ENCODE measurements around the gene LY6G6C. TPM values are rescaled to one million over a fixed set of nuclear protein-coding genes. Genes with fewer than 3 reads are reported as not detected.

The LY6G6C gene
- total and polyA plus RNA-seq, 2 of the 13 experiments (the other 11 are each of a cell fraction or from before 2014, with no cell fraction given) = 0.15 TPM; not detected in 1

DNA sequence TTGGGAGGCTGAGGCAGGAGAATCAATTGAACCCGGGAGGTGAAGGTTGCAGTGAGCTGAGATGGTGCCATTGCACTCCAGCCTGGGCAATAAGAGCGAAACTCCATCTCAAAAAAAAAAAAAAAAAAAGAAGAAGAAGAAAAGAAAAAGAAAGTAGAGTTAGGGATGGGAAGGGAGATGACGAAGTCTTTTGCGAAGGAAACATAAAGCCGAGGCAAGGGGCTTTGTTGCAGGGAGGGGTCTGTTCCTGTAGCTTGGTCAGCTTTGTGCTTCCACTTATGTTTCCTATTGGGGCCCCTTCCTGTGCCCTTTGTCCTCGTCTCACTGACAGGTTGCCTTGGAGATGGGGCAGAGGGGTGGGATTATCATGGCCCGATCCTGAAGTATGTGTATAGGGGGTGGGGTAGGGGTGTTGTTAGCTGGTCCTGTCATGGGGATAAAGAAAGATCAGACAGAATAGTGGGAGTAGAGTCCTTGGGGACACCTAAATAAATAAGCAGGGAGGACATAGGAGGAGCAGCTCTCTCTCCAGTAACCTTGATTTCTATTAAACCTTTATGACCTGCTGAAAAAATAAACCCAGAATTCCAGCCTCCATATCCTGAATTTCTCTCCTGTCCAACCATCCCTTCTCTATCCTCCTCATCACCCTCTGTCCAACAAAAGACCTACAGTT, 15.9 kb upstream of the LY6G6C start (continued):
- TF ChIP-seq, protein P1, sequence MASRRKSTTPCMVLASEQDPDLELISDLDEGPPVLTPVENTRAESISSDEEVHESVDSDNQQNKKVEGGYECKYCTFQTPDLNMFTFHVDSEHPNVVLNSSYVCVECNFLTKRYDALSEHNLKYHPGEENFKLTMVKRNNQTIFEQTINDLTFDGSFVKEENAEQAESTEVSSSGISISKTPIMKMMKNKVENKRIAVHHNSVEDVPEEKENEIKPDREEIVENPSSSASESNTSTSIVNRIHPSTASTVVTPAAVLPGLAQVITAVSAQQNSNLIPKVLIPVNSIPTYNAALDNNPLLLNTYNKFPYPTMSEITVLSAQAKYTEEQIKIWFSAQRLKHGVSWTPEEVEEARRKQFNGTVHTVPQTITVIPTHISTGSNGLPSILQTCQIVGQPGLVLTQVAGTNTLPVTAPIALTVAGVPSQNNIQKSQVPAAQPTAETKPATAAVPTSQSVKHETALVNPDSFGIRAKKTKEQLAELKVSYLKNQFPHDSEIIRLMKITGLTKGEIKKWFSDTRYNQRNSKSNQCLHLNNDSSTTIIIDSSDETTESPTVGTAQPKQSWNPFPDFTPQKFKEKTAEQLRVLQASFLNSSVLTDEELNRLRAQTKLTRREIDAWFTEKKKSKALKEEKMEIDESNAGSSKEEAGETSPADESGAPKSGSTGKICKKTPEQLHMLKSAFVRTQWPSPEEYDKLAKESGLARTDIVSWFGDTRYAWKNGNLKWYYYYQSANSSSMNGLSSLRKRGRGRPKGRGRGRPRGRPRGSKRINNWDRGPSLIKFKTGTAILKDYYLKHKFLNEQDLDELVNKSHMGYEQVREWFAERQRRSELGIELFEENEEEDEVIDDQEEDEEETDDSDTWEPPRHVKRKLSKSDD (CRISPR knock-in tag; IDR thresholded peaks at IDR 0.05; ENCODE audit: low read depth) = no peak
- TF ChIP-seq PPARG (CRISPR knock-in tag; conservative IDR thresholded peaks at IDR 0.05) (peak; percentile 97), ZNF484 (CRISPR knock-in tag; IDR thresholded peaks at IDR 0.05; ENCODE audit: borderline replicate concordance, low read depth) (no peak), ZNF589 (CRISPR knock-in tag; conservative IDR thresholded peaks at IDR 0.05) (no peak; the same call in 1 of the 2 replicates), SALL2 (CRISPR knock-in tag; IDR thresholded peaks at IDR 0.05) (0 out of 2 replicates have a peak, but pooled peaks have one; percentile 53), ZNF781 (CRISPR knock-in tag; IDR thresholded peaks at IDR 0.05; ENCODE audit: borderline replicate concordance, not compliant biosample characterization) (peak; percentile 25), NFYB (CRISPR knock-in tag; IDR thresholded peaks at IDR 0.05) (0 out of 2 replicates have a peak, but pooled peaks have one; percentile 7), YEATS2 (CRISPR knock-in tag; IDR thresholded peaks at IDR 0.05; ENCODE audit: borderline replicate concordance) (peak; percentile 9; the same call in 1 of the 2 replicates), NR2F1 (CRISPR knock-in tag; IDR thresholded peaks at IDR 0.05) (0 out of 4 replicates have a peak, but pooled peaks of 1 of the 2 experiments have one; percentile 14), SETDB1 (CRISPR knock-in tag; IDR thresholded peaks at IDR 0.05; ENCODE audit: borderline replicate concordance) (no peak), XBP1 (CRISPR knock-in tag; IDR thresholded peaks at IDR 0.05) (no peak), ETV5 (CRISPR knock-in tag; IDR thresholded peaks at IDR 0.05; ENCODE audit: borderline replicate concordance) (peak; percentile 96)
- TF ChIP-seq, protein P2, sequence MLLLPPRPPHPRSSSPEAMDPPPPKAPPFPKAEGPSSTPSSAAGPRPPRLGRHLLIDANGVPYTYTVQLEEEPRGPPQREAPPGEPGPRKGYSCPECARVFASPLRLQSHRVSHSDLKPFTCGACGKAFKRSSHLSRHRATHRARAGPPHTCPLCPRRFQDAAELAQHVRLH (CRISPR knock-in tag; IDR thresholded peaks at IDR 0.05; ENCODE audit: borderline replicate concordance, low read depth) = no peak
- TF ChIP-seq, protein P3, sequence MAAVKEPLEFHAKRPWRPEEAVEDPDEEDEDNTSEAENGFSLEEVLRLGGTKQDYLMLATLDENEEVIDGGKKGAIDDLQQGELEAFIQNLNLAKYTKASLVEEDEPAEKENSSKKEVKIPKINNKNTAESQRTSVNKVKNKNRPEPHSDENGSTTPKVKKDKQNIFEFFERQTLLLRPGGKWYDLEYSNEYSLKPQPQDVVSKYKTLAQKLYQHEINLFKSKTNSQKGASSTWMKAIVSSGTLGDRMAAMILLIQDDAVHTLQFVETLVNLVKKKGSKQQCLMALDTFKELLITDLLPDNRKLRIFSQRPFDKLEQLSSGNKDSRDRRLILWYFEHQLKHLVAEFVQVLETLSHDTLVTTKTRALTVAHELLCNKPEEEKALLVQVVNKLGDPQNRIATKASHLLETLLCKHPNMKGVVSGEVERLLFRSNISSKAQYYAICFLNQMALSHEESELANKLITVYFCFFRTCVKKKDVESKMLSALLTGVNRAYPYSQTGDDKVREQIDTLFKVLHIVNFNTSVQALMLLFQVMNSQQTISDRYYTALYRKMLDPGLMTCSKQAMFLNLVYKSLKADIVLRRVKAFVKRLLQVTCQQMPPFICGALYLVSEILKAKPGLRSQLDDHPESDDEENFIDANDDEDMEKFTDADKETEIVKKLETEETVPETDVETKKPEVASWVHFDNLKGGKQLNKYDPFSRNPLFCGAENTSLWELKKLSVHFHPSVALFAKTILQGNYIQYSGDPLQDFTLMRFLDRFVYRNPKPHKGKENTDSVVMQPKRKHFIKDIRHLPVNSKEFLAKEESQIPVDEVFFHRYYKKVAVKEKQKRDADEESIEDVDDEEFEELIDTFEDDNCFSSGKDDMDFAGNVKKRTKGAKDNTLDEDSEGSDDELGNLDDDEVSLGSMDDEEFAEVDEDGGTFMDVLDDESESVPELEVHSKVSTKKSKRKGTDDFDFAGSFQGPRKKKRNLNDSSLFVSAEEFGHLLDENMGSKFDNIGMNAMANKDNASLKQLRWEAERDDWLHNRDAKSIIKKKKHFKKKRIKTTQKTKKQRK (IDR thresholded peaks at IDR 0.05; ENCODE audit: low read length) = no peak
- TF ChIP-seq, protein P4, sequence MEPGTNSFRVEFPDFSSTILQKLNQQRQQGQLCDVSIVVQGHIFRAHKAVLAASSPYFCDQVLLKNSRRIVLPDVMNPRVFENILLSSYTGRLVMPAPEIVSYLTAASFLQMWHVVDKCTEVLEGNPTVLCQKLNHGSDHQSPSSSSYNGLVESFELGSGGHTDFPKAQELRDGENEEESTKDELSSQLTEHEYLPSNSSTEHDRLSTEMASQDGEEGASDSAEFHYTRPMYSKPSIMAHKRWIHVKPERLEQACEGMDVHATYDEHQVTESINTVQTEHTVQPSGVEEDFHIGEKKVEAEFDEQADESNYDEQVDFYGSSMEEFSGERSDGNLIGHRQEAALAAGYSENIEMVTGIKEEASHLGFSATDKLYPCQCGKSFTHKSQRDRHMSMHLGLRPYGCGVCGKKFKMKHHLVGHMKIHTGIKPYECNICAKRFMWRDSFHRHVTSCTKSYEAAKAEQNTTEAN (CRISPR knock-in tag; conservative IDR thresholded peaks at IDR 0.05) = no peak

Measured in HepG2 (cell line).